OCI-LY1 (cell line): ENCODE data around the gene ARHGDIG.

Source experiments
- H2AFZ ChIP-seq: fragments of 200-600 bp; sonication (generic), shearing (Covaris generic); 2 replicates; pipeline ENCODE4 v1.6.0; 2014; ENCODE audit warnings: antibody characterized with exemption, mild to moderate bottlenecking, low read length
- H3F3A ChIP-seq: fragments of 200-600 bp; sonication (generic), shearing (Covaris generic); 2 replicates; pipeline ENCODE4 v1.6.0; 2014; ENCODE audit warnings: mild to moderate bottlenecking, antibody characterized with exemption, low read length, moderate library complexity; ENCODE audit not compliant: insufficient read depth
- H3K27ac ChIP-seq: fragments of 200-600 bp; sonication (generic); 2 replicates; pipeline ENCODE4 v1.5.1; 2014; ENCODE audit warnings: low read length, mixed run types, mild to moderate bottlenecking, low read depth; ENCODE audit not compliant: poor library complexity, severe bottlenecking
- H3K27me3 ChIP-seq: fragments of 200-600 bp; sonication (generic); 2 replicates; pipeline ENCODE4 v1.6.0; 2014; ENCODE audit warnings: antibody characterized with exemption, mild to moderate bottlenecking, low read length, moderate library complexity; ENCODE audit not compliant: insufficient read depth
- H3K36me3 ChIP-seq: fragments of 200-600 bp; sonication (generic); 2 replicates; pipeline ENCODE4 v1.6.1; 2014; ENCODE audit warnings: mild to moderate bottlenecking, antibody characterized with exemption, low read length, moderate library complexity, mixed read lengths; ENCODE audit not compliant: insufficient read depth
- H3K4me1 ChIP-seq: fragments of 200-600 bp; sonication (generic); 2 replicates; pipeline ENCODE4 v1.5.1; 2014; ENCODE audit warnings: mild to moderate bottlenecking, low read length, moderate library complexity; ENCODE audit not compliant: insufficient read depth, severe bottlenecking
- H3K4me2 ChIP-seq: fragments of 200-600 bp; sonication (generic), shearing (Covaris generic); 2 replicates; pipeline ENCODE4 v1.6.1; 2014; ENCODE audit warnings: low read length
- H3K4me3 ChIP-seq: fragments of 200-600 bp; sonication (generic); 2 replicates; pipeline ENCODE4 v1.5.1; 2014; ENCODE audit warnings: low read length, low read depth, mild to moderate bottlenecking, mixed read lengths; ENCODE audit not compliant: poor library complexity, severe bottlenecking
- H3K79me2 ChIP-seq: fragments of 200-600 bp; shearing (Covaris generic); 2 replicates; pipeline ENCODE4 v1.6.1; 2016; ENCODE audit warnings: mixed run types, low read length, mixed read lengths; ENCODE audit not compliant: insufficient read depth
- H3K9ac ChIP-seq: fragments of 200-600 bp; sonication (generic), shearing (Covaris generic); 2 replicates; pipeline ENCODE4 v1.6.1; 2014; ENCODE audit warnings: mild to moderate bottlenecking, low read length, mixed read lengths
- H3K9me2 ChIP-seq: fragments of 200-600 bp; sonication (generic), shearing (Covaris generic); 2 replicates; pipeline ENCODE4 v1.6.1; 2014; ENCODE audit warnings: low read depth, mild to moderate bottlenecking, low read length, mixed read lengths
- H3K9me3 ChIP-seq: fragments of 200-600 bp; shearing (Covaris generic); 2 replicates; pipeline ENCODE4 v1.6.1; 2014; ENCODE audit warnings: low read length, mixed read lengths
- H4K20me1 ChIP-seq: fragments of 200-600 bp; sonication (generic), shearing (Covaris generic); 2 replicates; pipeline ENCODE4 v1.6.0; 2016; ENCODE audit warnings: mild to moderate bottlenecking, low read length; ENCODE audit not compliant: insufficient read depth
- EZH2 ChIP-seq: fragments of 200-600 bp; sonication (generic), shearing (Covaris generic); IDR thresholded peaks from 2 replicates; pipeline ENCODE4 v1.8.0; 2017; ENCODE audit warnings: borderline replicate concordance, mixed run types, mild to moderate bottlenecking, antibody characterized with exemption, low read length, moderate library complexity, mixed read lengths
- TF ChIP-seq, protein P1 (sequence below): fragments of 200-600 bp; sonication (generic), shearing (Covaris generic); IDR thresholded peaks from 2 replicates; pipeline ENCODE4 v1.5.1; 2017; ENCODE audit warnings: mild to moderate bottlenecking, antibody characterized with exemption, low read length, moderate library complexity, mixed read lengths

ARHGDIG gene

DNA sequence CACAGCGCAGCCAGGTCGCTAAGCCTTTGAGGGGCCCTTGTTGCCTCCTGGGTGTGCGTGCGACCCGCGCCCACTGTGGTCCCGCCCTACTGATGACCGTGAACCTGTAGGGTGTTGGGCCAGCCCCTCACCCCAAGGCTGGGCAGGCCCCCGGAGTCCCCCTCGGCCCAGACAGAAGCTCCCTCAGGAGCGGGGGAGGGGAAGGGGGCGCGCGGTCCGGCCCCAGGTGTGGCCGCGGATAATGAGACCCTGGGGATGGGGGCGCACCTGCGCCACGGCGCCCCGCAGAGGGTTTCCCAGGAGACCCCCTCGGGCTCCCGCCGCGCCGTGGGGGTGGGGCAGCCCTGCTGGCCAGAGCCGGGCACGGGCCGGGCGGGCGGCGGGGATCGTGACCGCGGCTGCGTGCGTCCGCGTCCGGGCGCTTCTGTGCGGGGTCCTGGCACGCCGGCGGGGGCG, 358 bp upstream of the ARHGDIG start:
- no peak overlapping the region for H3K4me2 ChIP-seq
- no peak for TF ChIP-seq EZH2
- TF ChIP-seq, protein P1, sequence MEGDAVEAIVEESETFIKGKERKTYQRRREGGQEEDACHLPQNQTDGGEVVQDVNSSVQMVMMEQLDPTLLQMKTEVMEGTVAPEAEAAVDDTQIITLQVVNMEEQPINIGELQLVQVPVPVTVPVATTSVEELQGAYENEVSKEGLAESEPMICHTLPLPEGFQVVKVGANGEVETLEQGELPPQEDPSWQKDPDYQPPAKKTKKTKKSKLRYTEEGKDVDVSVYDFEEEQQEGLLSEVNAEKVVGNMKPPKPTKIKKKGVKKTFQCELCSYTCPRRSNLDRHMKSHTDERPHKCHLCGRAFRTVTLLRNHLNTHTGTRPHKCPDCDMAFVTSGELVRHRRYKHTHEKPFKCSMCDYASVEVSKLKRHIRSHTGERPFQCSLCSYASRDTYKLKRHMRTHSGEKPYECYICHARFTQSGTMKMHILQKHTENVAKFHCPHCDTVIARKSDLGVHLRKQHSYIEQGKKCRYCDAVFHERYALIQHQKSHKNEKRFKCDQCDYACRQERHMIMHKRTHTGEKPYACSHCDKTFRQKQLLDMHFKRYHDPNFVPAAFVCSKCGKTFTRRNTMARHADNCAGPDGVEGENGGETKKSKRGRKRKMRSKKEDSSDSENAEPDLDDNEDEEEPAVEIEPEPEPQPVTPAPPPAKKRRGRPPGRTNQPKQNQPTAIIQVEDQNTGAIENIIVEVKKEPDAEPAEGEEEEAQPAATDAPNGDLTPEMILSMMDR: no peak
- H3K9me2 ChIP-seq: no peaks in the 10 kb centered on the region
- H3K27me3 ChIP-seq: peaks cover 3% of the 10 kb centered on the region; the same call in 1 of the 2 replicates
- H3K79me2 ChIP-seq: no peaks in the 10 kb centered on the region
- H3K9me3 ChIP-seq: no peaks in the 10 kb centered on the region
- H3K36me3 ChIP-seq: no peaks in the 10 kb centered on the region
- no peak overlapping the region for H3K27ac ChIP-seq
- peaks cover 5% of the 10 kb centered on the region for H3K4me1 ChIP-seq
- H4K20me1 ChIP-seq: no peaks in the 10 kb centered on the region
- no peaks in the 10 kb centered on the region for H3F3A ChIP-seq
- no peak overlapping the region for H2AFZ ChIP-seq
- H3K4me3 ChIP-seq: no peak overlapping the region
- no peak overlapping the region for H3K9ac ChIP-seq

DNA sequence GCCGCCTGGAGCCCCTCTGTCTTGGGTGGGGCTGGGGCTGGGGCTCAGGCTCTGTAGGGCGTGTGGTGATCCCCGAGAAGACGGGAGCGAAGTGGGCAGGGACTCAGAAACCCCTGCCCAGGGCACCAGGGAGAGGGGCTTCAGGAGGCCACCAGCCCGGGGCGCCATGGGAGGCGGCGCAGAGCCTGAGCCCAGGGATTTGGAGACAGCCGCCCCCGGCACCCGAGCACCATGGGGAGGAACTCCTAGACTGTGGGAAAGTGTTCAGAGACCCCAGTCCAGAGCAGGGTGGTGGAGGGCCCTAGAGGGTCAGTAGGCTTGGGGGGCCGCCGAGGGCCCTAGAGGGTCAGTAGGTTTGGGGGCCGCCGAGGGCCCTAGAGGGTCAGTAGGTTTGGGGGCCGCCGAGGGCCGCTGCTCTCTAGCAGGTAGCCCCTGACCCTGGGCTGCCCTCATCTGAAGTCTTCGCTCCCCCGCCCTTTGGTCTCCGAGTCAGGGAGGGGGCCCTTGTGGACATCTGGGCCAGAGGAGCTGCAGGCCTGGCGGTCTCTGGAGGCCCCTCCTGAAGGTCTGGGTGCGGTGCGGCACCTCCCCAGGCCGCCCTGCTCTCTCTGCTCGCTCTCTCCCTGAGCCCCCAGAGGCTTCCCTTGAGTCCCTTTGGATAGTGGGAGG, 734 bp downstream of the ARHGDIG start:
- peaks cover 2% of the 10 kb centered on the region; the same call in 1 of the 2 replicates for H3K27me3 ChIP-seq
- TF ChIP-seq, protein P1: no peak
- TF ChIP-seq EZH2: no peak
- peaks cover 8% of the 10 kb centered on the region for H3K4me1 ChIP-seq
- no peak overlapping the region for H3K4me2 ChIP-seq
- no peak overlapping the region for H2AFZ ChIP-seq
- no peak overlapping the region for H3K27ac ChIP-seq
- H3K79me2 ChIP-seq: no peaks in the 10 kb centered on the region
- no peak overlapping the region for H3K9ac ChIP-seq
- H3K36me3 ChIP-seq: no peaks in the 10 kb centered on the region
- H3F3A ChIP-seq: no peaks in the 10 kb centered on the region
- no peaks in the 10 kb centered on the region for H3K9me2 ChIP-seq
- no peaks in the 10 kb centered on the region for H3K9me3 ChIP-seq
- H4K20me1 ChIP-seq: no peaks in the 10 kb centered on the region
- no peak overlapping the region for H3K4me3 ChIP-seq

DNA sequence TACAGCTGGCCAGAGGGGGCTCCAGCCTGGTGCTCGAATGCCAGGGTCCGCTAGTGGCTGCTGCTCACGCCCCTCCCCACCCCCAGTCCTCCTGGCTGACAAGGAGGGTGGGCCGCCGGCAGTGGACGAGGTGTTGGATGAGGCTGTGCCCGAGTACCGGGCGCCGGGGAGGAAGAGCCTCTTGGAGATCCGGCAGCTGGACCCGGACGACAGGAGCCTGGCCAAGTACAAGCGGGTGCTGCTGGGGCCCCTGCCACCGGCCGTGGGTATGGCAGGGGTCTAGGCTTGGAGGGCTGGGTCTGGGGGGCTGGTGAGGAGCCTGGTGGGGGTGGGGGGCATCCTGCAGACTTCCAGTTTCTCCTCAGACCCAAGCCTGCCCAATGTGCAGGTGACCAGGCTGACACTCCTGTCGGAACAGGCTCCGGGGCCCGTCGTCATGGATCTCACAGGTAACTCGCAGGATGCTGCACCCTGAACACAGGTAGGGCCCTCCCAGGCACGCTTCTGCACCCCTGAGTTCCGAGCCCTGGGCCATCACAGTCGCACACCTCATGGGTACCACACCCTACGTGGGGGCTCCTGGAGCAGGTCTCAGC, 1.4 kb downstream of the ARHGDIG start:
- no peak for TF ChIP-seq EZH2
- TF ChIP-seq, protein P1: no peak
- Histone ChIP-seq H3K36me3 (no peaks in the 10 kb centered on the region; the same call in 1 of the 2 replicates), H3K79me2 (no peaks in the 10 kb centered on the region), H3K4me1 (peaks cover 8% of the 10 kb centered on the region), H4K20me1 (no peaks in the 10 kb centered on the region), H3K9me2 (no peaks in the 10 kb centered on the region), H3K4me2 (no peak overlapping the region), H3K9ac (no peak overlapping the region), H3F3A (no peaks in the 10 kb centered on the region), H3K4me3 (no peak overlapping the region), H3K27me3 (no peaks in the 10 kb centered on the region), H2AFZ (no peak overlapping the region), H3K9me3 (no peaks in the 10 kb centered on the region), H3K27ac (no peak overlapping the region)
